Neural progenitor cell (in vitro differentiated cells): ENCODE results near the gene HOMER2. TPM values are rescaled to one million over a fixed set of nuclear protein-coding genes. Genes with fewer than 3 reads are reported as not detected.

Experiments
- DNase-seq: peaks from one replicate; pipeline ENCODE4 v3.0.0-alpha.2; 2016; ENCODE audit warnings: low spot score
- H2AFZ ChIP-seq: fragments of 200-600 bp; sonication (generic); replicated peaks from 2 replicates; pipeline ENCODE4 v1.6.1; 2016; ENCODE audit warnings: antibody characterized with exemption
- H3F3A ChIP-seq: fragments of 200-600 bp; sonication (generic); 2 replicates; pipeline ENCODE4 v1.6.1; 2016; ENCODE audit warnings: antibody characterized with exemption, low read depth
- H3K27ac ChIP-seq: fragments of 200-600 bp; sonication (generic); 2 replicates; pipeline ENCODE4 v1.5.1; 2016; ENCODE audit warnings: mild to moderate bottlenecking
- H3K27me3 ChIP-seq: fragments of 200-600 bp; sonication (generic); 2 replicates; pipeline ENCODE4 v1.6.1; 2016; ENCODE audit warnings: mild to moderate bottlenecking, moderate library complexity
- H3K36me3 ChIP-seq: fragments of 200-600 bp; sonication (generic); 2 replicates; pipeline ENCODE4 v1.5.1; 2016
- H3K4me1 ChIP-seq: fragments of 200-600 bp; sonication (generic); 2 replicates; pipeline ENCODE4 v1.6.1; 2016; ENCODE audit warnings: mixed run types
- H3K4me2 ChIP-seq: fragments of 200-600 bp; sonication (generic); 2 replicates; pipeline ENCODE4 v1.6.1; 2016
- H3K4me3 ChIP-seq: fragments of 200-600 bp; sonication (generic); 2 replicates; pipeline ENCODE4 v1.5.1; 2016
- H3K79me2 ChIP-seq: fragments of 200-600 bp; sonication (generic); 2 replicates; pipeline ENCODE4 v1.6.1; 2016; ENCODE audit warnings: low read depth
- H3K9ac ChIP-seq: fragments of 200-600 bp; sonication (generic); 2 replicates; pipeline ENCODE4 v1.6.1; 2016
- H3K9me3 ChIP-seq: fragments of 200-600 bp; sonication (generic); 2 replicates; pipeline ENCODE4 v1.5.1; 2016; ENCODE audit warnings: low read depth
- H4K20me1 ChIP-seq: fragments of 200-600 bp; sonication (generic); 2 replicates; pipeline ENCODE4 v1.6.1; 2016; ENCODE audit warnings: low read depth
- H3K27ac Mint-ChIP-seq: 3 replicates; pipeline ENCODE4 v1.8.0; 2021; ENCODE audit warnings: mixed read lengths
- H3K27me3 Mint-ChIP-seq: 2 replicates; pipeline ENCODE4 v1.8.0; 2022; ENCODE audit warnings: low read depth, mild to moderate bottlenecking, inconsistent platforms, moderate library complexity, mixed read lengths; ENCODE audit not compliant: insufficient read depth
- H3K36me3 Mint-ChIP-seq: 3 replicates; pipeline ENCODE4 v1.8.0; 2021; ENCODE audit warnings: mixed read lengths
- H3K4me1 Mint-ChIP-seq: 3 replicates; pipeline ENCODE4 v1.8.0; 2021; ENCODE audit warnings: mixed read lengths
- H3K4me3 Mint-ChIP-seq: 3 replicates; pipeline ENCODE4 v1.8.0; 2021; ENCODE audit warnings: mild to moderate bottlenecking, moderate library complexity, mixed read lengths
- H3K9me3 Mint-ChIP-seq: 3 replicates; pipeline ENCODE4 v1.8.0; 2020; ENCODE audit warnings: mixed read lengths
- CTCF ChIP-seq: fragments of 200-600 bp; sonication (generic); IDR thresholded peaks from 2 replicates; pipeline ENCODE4 v1.5.1; 2017; ENCODE audit warnings: antibody characterized with exemption, mild to moderate bottlenecking
- EZH2 ChIP-seq: fragments of 200-600 bp; sonication (generic); IDR thresholded peaks from 2 replicates; pipeline ENCODE4 v1.6.1; 2017; ENCODE audit warnings: antibody characterized with exemption, mild to moderate bottlenecking, moderate library complexity
- EZH2phosphoT487 ChIP-seq: fragments of 200-600 bp; sonication (generic); IDR thresholded peaks from 2 replicates; pipeline ENCODE4 v1.6.1; 2017; ENCODE audit warnings: antibody characterized with exemption
- total RNA-seq: library from RNA; depleted of rRNA; stranded (reverse); fragments of >200 nt; gene quantifications from 2 replicates; pipeline ENCODE4 v1.2.3, GENCODE V29; 2015; ENCODE audit warnings: low replicate concordance

Gene HOMER2
- total RNA-seq, 1 donor from 2014 or later: 259 TPM

- Histone ChIP-seq H3K27ac (no peak overlapping the region), H3F3A (peaks cover 3% of the 10 kb centered on the region), H3K9ac (no peak overlapping the region), H3K4me1 (peaks cover 10% of the 10 kb centered on the region), H2AFZ (no peak overlapping the region), H3K4me2 (no peak overlapping the region), H3K4me3 (no peak overlapping the region), H4K20me1 (no peaks in the 10 kb centered on the region), H3K36me3 (no peaks in the 10 kb centered on the region), H3K9me3 (no peaks in the 10 kb centered on the region), H3K79me2 (no peaks in the 10 kb centered on the region), H3K27me3 (no peaks in the 10 kb centered on the region)
- no peak for TF ChIP-seq EZH2phosphoT487
- TF ChIP-seq CTCF: no peak
- no peak for TF ChIP-seq EZH2
- no peaks in the 10 kb centered on the region for H3K9me3 Mint-ChIP-seq
- peaks cover 2% of the 10 kb centered on the region for H3K27me3 Mint-ChIP-seq
- H3K27ac Mint-ChIP-seq: no peak overlapping the region
- DNase-seq: no peak
- H3K4me1 Mint-ChIP-seq: peaks cover 7% of the 10 kb centered on the region
- H3K36me3 Mint-ChIP-seq: peaks cover 7% of the 10 kb centered on the region
- H3K4me3 Mint-ChIP-seq: no peak overlapping the region
Measured at GRCh38 chr15:82890995-82891390, 61.5 kb downstream of the HOMER2 start.

DNA sequence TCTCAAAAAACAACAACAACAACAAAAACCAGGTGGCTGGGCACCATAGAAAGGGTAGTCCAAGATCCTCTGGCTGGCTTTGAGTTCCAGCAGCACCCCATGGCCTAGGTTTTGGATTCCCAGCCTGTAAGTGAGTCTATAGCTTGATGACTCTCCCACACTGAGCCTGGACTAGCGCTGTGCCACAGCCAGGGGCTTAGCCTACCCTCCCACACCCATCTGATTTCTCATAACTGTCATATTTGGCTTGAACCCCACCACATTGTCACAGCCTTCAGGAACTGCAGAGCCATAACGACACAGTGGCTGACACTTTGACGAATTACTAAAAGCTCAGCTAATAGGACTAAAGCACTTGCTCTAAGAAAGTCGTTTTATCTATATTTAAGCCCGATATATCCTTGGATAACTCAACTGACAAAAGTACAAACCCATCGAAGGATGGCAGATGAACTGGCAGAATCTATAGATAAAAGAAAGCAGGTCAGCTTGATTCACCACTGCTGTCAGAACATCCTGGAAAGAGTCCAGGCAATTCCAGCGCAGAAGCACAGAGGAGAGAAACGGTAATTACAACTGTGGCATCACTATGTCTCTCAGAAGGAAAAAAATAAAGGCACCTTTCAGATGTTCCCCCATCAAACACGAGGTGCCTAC lies 62.1 kb downstream of the HOMER2 start:
- peaks cover 7% of the 10 kb centered on the region for H3K36me3 Mint-ChIP-seq
- H3K9me3 Mint-ChIP-seq: no peaks in the 10 kb centered on the region
- no peak for TF ChIP-seq EZH2phosphoT487
- no peak for TF ChIP-seq EZH2
- TF ChIP-seq CTCF: no peak
- H3K27ac Mint-ChIP-seq: no peak overlapping the region
- Histone ChIP-seq H3K27me3 (no peaks in the 10 kb centered on the region), H3K9me3 (no peaks in the 10 kb centered on the region), H3K4me3 (no peak overlapping the region), H3K27ac (no peak overlapping the region), H3K36me3 (no peaks in the 10 kb centered on the region), H3K4me2 (no peak overlapping the region), H2AFZ (no peak overlapping the region), H3K4me1 (peaks cover 9% of the 10 kb centered on the region), H3F3A (peaks cover 3% of the 10 kb centered on the region), H3K9ac (no peak overlapping the region), H4K20me1 (no peaks in the 10 kb centered on the region), H3K79me2 (no peaks in the 10 kb centered on the region)
- H3K4me3 Mint-ChIP-seq: no peak overlapping the region
- peaks cover 7% of the 10 kb centered on the region for H3K4me1 Mint-ChIP-seq
- peaks cover 2% of the 10 kb centered on the region for H3K27me3 Mint-ChIP-seq
- no peak for DNase-seq

GRCh38 chr15:82882273-82882928 lies 70.1 kb downstream of the HOMER2 start:
- no peaks in the 10 kb centered on the region for H3K9me3 ChIP-seq
- no peak overlapping the region for H3K9ac ChIP-seq
- no peak overlapping the region for H3K4me3 ChIP-seq
- no peak overlapping the region for H3K27ac ChIP-seq
- Mint-ChIP-seq H3K4me3 (no peak overlapping the region), H3K9me3 (no peaks in the 10 kb centered on the region), H3K27ac (no peak overlapping the region), H3K36me3 (peaks cover 2% of the 10 kb centered on the region), H3K27me3 (no peaks in the 10 kb centered on the region), H3K4me1 (no peaks in the 10 kb centered on the region)
- H2AFZ ChIP-seq: no peak overlapping the region
- H3K79me2 ChIP-seq: no peaks in the 10 kb centered on the region
- no peaks in the 10 kb centered on the region for H3F3A ChIP-seq
- H3K4me2 ChIP-seq: no peak overlapping the region
- no peaks in the 10 kb centered on the region for H4K20me1 ChIP-seq
- no peak for DNase-seq
- H3K36me3 ChIP-seq: no peaks in the 10 kb centered on the region
- H3K4me1 ChIP-seq: no peaks in the 10 kb centered on the region
- H3K27me3 ChIP-seq: no peaks in the 10 kb centered on the region
- TF ChIP-seq EZH2: no peak
- no peak for TF ChIP-seq EZH2phosphoT487
- TF ChIP-seq CTCF: no peak
